ENCODE data around the gene ANKRD27.
A peak's percentile ranks its signal among the peaks of the same experiment; 100 is the strongest.
"Not testable (repeated sequence)": the region's sequence is repeated elsewhere in the genome, so short reads cannot be mapped to it uniquely, and the experiment has no call there.

ANKRD27 gene

GRCh38 chr19:32691291-32691951 is 16.4 kb upstream of the ANKRD27 start, which contains the start of gene NUDT19:
Gene NUDT19, plus strand, starts transcription at chr19:32691821. Its CDS starts 140 bp downstream, at chr19:32691961.
- FAIRE-seq: no peak
- peak; percentile 94 for DNase-seq (ENCODE audit: low spot score)

- DNase-seq (ENCODE audit: low spot score) (no peak), FAIRE-seq (no peak)
Measured at GRCh38 chr19:32688311-32688710, 13.3 kb upstream of the ANKRD27 start.

DNA sequence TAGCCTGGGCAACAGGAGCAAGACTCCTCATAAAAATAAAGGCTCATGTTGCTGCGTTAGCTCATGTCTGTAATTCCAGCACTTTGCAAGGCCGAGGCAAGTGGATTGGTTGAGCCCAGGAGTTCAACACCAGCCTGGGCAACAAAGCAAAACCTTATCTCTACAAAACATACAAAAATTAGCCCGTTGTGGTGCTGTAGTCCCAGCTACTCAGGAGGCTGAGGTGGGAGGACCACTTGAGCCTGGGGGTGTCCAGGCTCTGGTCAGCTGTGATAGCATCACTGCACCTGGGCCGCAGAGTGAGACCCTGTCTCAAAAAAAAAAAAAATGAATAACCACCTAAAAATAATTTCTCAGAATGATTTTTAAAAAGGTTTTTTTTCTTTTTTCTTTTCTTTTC is 12.7 kb upstream of the ANKRD27 start:
- FAIRE-seq (no peak), DNase-seq (ENCODE audit: low spot score) (no peak)

GRCh38 chr19:32686847-32687475 is 12.0 kb upstream of the ANKRD27 start:
- DNase-seq (ENCODE audit: low spot score) (no peak), FAIRE-seq (no peak)

- FAIRE-seq (no peak), DNase-seq (ENCODE audit: low spot score) (no peak)
Measured at GRCh38 chr19:32682317-32682716, 7.3 kb upstream of the ANKRD27 start.

DNA sequence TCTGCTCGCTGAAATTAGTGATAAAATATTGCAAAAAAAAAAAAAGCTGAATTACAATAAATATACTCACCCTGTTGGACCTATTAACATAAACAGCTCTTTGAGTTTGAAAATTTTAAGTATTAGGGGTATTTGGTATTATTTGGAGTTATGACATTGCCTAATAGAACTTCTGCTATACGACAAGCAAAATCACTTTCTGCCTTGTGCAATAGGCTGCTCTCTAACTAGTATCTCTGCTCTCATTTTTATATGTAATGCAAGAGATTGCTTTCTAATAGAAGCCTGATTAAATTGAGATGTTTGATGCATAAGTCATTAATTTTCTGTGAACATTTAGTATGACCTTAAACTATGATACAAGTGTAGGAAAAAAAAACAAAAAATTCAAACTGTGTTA is 6.0 kb upstream of the ANKRD27 start:
- FAIRE-seq: no peak
- no peak for DNase-seq (ENCODE audit: low spot score)

GRCh38 chr19:32677657-32678056 is 2.7 kb upstream of the ANKRD27 start:
- DNase-seq (ENCODE audit: low spot score) (no peak), FAIRE-seq (no peak)

DNA sequence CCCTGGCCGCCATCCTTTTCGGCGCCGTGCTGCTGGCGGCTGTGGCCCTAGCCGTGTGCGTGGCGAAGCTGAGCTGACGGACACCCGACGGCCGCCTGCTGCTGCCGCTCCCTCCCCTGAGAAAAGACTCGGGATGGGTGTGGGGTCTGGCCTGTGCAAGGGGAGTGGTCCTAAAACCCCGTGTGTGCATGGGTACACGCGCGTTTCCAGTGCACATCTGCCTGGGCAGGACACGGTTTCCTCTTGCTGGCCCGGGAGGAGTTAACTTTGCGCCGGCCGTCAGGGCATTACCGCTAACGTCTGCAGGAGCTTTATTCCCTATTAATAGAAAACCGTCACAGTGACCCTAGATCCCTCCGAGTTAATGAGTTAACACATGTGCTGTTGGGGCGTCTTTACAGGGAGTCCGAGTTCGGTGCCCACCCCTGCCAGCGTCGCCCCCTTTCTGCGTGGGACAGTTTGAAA is 1.9 kb upstream of the ANKRD27 start:
- no peak for DNase-seq (ENCODE audit: low spot score)
- FAIRE-seq: no peak

GRCh38 chr19:32676186-32676894 is 1.4 kb upstream of the ANKRD27 start:
- no peak for DNase-seq (ENCODE audit: low spot score)
- FAIRE-seq: no peak

DNA sequence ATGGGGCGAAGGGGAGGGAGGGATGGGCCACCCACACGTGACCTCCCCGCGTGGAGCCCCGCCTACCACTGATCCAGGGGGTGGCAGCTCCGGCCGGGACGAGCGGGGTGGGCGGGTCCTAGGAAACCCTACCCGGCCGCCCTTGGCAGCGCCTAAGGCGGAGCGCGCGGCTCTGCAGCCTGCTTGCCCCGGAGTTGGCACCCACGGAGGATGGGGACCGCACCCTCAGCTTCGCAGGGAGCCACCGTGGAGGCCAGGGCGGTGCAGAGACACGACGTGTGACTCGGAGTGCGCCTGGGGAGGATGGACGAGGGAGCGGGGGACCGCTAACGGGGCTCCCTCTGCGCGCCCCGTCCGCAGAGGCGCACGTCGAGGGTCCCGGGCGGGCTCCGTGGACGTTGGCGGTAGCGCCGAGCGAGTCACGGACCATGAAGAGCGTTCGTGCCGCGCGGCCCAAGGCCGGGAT is 773 bp upstream of the ANKRD27 start, which contains the start of gene RGS9BP:
TSS of gene RGS9BP (plus strand) at position 129 of the 466 bp plus-strand sequence. CDS start 416 bp downstream, outside the sequence.
- FAIRE-seq (no peak), DNase-seq (ENCODE audit: low spot score) (peak; percentile 89)

DNA sequence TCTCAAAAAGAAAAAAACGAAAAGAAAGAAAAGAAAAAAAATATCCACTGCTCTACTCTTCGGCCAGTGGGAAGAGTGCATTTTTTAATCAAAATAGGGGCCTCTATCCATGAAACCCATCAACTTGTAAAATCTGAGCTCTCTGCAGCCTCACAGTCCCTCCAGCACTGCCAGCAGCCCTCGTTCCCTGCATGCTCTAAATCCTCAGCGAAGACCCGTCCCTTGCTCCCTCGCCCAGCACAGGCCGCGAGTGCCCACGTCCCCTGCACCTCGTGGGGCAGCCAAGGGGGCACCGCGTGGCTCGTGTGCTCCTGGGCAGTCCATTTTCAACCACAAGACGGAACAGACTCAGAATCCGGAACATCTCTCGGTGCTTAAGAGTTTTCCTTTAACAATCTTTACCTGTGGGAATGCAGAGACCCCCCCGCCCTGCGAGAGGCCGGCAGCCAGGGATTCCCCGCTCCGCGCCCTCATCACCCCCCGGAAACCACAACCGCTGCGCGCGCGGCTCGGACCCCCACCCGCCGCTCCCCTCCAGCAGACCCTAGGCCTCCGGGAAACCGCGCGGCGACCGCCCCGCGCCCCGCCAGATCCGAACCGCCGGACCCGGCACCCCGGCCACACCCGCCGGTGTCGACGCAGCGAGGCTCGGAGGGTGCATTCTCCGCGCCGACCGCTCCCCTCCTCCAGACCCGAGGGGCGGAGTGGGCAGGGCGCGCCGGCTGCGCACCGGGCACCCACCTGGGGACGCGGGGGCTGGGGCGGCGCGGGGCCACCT is 638 bp downstream of the ANKRD27 start:
- no peak for DNase-seq (ENCODE audit: low spot score)
- no peak for FAIRE-seq

DNA sequence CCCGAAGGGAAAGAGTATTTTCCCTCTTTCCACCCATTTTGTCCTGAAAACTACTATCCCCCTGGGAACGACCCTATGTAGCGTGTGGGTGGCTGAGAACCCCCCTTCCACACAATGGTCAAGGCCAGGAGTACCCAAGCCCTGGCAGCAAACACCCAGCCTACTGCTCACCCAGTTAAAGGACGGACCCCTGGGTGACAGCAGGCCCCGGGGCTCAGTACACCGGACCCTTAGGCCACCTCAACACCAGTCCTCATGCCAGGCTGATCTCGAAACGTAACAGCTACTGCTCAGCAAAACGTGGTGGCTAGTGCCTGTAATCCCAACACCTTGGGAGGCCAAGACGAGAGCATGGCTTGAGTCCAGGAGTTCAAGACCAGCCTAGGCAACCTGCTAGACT is 1.4 kb downstream of the ANKRD27 start:
- no peak for DNase-seq (ENCODE audit: low spot score)
- FAIRE-seq: no peak

DNA sequence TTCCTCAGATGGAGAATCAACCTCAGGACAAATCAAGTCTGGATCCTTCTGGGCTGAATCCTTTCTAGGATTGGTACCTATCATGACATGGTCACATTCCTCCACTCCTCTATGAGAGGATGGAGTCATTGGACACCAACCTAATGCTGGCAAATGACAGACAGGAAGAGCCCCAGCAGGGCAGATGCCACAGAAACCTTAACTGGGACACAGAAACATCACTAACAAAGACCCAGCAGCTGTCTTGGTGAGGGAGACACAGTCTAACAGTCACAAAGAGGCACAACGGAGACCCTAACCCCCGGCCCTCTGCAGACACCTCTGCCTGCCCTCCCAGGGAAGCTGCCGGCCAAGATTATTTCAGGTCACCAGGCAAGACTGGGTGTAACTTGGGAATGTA is 2.1 kb downstream of the ANKRD27 start:
- FAIRE-seq (no peak), DNase-seq (ENCODE audit: low spot score) (no peak)

DNA sequence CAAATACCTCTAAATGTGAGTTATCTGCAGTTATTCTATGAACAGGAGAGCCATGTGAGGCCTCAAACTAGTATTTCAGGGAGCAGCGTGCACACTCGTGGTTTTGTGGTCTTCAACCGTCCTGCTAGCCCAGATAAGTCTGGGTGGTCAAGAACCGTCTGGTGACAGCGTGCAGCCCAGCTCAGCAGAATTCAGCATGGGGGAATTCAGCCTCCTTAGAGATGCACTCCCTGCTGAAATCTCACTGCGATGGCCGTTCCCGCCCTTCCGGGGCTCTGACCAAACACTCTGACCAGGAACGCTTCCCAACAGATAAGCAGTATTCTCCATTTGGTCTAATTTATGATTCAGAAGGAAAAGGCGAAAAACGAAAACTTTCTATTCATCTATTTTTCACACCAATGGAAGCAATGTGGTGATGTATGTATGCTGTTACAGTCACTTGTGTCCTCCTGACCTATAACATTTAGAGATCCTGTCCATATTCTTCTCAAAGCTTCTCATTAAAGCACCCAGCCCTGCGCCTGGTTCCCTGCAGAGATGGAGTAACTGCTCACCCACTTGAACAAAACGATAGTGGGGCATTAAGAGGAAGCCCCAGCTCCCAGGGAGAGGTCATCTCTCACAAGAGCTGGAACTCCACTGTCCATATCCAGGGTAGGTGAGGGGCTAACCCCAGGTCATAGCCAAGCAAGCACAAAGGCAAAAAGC is 2.9 kb downstream of the ANKRD27 start:
- no peak for FAIRE-seq
- DNase-seq (ENCODE audit: low spot score): no peak

GRCh38 chr19:32669310-32669709 is 5.7 kb downstream of the ANKRD27 start:
- no peak for DNase-seq (ENCODE audit: low spot score)
- no peak for FAIRE-seq

DNA sequence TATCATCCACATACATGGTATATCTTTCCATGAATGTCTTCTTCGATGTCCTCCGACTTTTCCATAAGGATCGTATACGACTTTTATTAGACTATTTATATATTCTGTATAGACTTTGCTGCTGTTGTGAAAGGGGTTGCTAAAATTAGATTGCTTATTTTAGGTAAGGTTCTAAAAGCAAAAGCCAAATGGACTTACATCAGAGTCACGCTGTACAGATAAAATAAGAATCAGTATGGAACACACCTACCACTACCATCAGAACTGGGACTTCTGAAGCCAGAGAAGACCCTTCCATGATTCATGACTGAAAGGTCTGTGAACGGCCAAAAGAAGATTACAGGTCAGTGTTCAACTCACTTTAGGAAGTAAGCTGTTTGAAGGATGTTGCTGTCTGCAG is 8.9 kb downstream of the ANKRD27 start:
- FAIRE-seq (no peak), DNase-seq (ENCODE audit: low spot score) (no peak)

- DNase-seq (ENCODE audit: low spot score) (no peak), FAIRE-seq (no peak)
Measured at GRCh38 chr19:32662186-32662585, 12.8 kb downstream of the ANKRD27 start.

DNA sequence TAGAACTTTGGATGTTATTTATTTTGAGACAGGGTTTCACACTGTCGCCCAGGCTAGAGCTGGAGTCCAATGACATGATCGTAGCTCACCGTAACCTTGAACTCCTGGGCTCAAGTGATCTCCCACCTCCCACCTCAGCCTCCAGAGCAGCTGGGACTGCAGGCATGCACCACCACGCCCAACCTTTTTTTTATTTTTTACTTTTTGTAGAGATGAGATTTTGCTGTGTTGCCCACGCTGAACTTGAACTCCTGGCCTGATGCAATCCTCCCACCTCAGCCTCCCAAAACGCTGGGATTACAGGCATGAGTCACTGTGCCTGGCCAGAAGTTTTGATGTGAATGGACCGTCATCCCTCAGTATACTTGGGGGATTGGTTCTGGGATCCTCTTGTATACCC is 13.7 kb downstream of the ANKRD27 start:
- no peak for DNase-seq (ENCODE audit: low spot score)
- FAIRE-seq: no peak

DNA sequence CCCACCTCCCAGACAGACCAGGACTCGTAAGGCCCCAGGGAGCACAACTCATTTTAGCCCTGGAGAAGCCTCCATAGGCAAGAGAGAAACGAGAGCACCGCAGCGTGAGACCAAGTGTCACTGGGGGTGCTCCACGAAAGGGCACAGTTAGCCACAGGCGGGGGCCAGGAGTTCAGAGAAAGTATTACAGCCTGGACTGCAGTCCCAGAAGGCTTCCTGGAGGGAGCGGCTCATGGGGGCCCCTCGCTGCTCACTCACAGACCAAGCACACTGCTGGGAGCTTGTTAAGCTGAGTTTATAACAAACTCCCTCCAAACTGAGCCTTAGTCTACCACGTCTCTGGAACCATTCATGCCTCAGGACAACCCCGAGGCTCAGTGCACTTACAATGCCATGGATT is 16.5 kb downstream of the ANKRD27 start:
- FAIRE-seq (no peak), DNase-seq (ENCODE audit: low spot score) (no peak)

- DNase-seq (ENCODE audit: low spot score) (no peak), FAIRE-seq (no peak)
Measured at GRCh38 chr19:32658075-32658474, 16.9 kb downstream of the ANKRD27 start.

DNA sequence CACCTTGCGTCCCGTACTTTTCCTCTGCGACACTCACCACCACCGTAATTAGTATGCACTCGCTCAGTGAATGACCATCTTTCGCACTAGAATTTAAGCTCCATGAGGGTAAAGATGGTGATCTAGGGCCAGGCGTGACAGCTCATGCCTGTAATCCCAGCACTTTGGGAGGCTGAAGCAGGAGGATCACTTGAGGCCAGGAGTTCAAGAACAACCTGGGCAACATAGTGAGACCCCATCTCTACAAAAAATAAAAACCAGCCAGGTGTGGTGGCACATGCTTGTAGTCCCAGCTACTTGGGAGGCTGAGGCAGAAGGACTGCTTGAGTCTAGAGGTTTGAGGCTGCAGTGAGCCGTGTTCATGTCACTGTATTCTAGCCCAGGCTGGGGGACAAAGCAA is 18.6 kb downstream of the ANKRD27 start:
- not testable (repeated sequence) for DNase-seq (ENCODE audit: low spot score); FAIRE-seq

Data from urothelium cell line (cell line).